Thoracic aorta (tissue), 2 donors: ENCODE data around the gene PHOX2B. TPM values are rescaled to one million over a fixed set of nuclear protein-coding genes. Genes with fewer than 3 reads are reported as not detected.

Experiments used
- ATAC-seq: fragments of 150-250 bp; one replicate; pipeline ENCODE4 v1.8.0; 2017; ENCODE audit warnings: low read depth; ENCODE audit not compliant: insufficient number of reproducible peaks, low FRiP score
- DNase-seq: peaks from one replicate; pipeline ENCODE4 v3.0.0-alpha.2; 2020; ENCODE audit warnings: low spot score
- H3K27ac ChIP-seq, 2 donors: fragments of 200-600 bp; sonication (generic); 1 replicate in 1 of 2; 2 replicates in 1 of 2; pipeline ENCODE4 v1.5.1; 2016; ENCODE audit warnings: mild to moderate bottlenecking in 2 of 2, moderate library complexity in 2 of 2
- H3K27me3 ChIP-seq: fragments of 200-600 bp; sonication (generic); replicated peaks from 2 replicates; pipeline ENCODE4 v1.6.0; 2016; ENCODE audit warnings: mild to moderate bottlenecking; ENCODE audit not compliant: insufficient read depth
- H3K36me3 ChIP-seq: fragments of 200-600 bp; sonication (generic); one replicate; pipeline ENCODE4 v1.5.1; 2016
- H3K4me1 ChIP-seq, 2 donors: fragments of 200-600 bp; sonication (generic); 1 replicate in 1 of 2; 2 replicates in 1 of 2; pipeline versions ENCODE4 v1.5.1 to v1.6.0; 2016; ENCODE audit warnings: low read depth in 2 of 2, mild to moderate bottlenecking in 1 of 2; ENCODE audit not compliant: control insufficient read depth in 1 of 2
- H3K4me3 ChIP-seq: fragments of 200-600 bp; sonication (generic); 2 replicates; pipeline ENCODE4 v1.5.1; 2016; ENCODE audit warnings: mild to moderate bottlenecking
- H3K9me3 ChIP-seq: fragments of 200-600 bp; sonication (generic); 2 replicates; pipeline ENCODE4 v1.5.1; 2016
- CTCF ChIP-seq: fragments of 200-600 bp; sonication (generic); IDR thresholded peaks from one replicate; pipeline ENCODE4 v1.5.1; 2019; ENCODE audit warnings: antibody characterized with exemption
- total RNA-seq, 2 donors: library from RNA; depleted of rRNA; stranded (reverse); fragments of >200 nt; gene quantifications; one replicate each; pipeline versions ENCODE4 v1.1.0 to v1.2.3, GENCODE V29; 2016

The PHOX2B gene
- total RNA-seq, 2 donors from 2014 or later = not detected

- ATAC-seq = no peak
- DNase-seq = no peak
- no peaks in the 10 kb centered on the region for H3K4me1 ChIP-seq
These were observed 20.5 kb downstream of the PHOX2B start for GRCh38 chr4:41727861-41728572.

GRCh38 chr4:41725254-41725653 lies 23.3 kb downstream of the PHOX2B start:
- ATAC-seq = no peak
- no peaks in the 10 kb centered on the region for H3K27me3 ChIP-seq
- H3K36me3 ChIP-seq = no peaks in the 10 kb centered on the region
- no peak overlapping the region for H3K27ac ChIP-seq
- DNase-seq = no peak
- peaks cover 3% of the 10 kb centered on the region for H3K9me3 ChIP-seq
- no peak overlapping the region for H3K4me3 ChIP-seq
- TF ChIP-seq CTCF = no peak
- H3K4me1 ChIP-seq = no peaks in the 10 kb centered on the region

More at GRCh38 chr4:41727861-41728572, 20.5 kb downstream of the PHOX2B start:
- TF ChIP-seq CTCF = no peak
- Histone ChIP-seq H3K27ac (no peak overlapping the region), H3K36me3 (no peaks in the 10 kb centered on the region), H3K4me3 (no peak overlapping the region), H3K27me3 (no peaks in the 10 kb centered on the region), H3K9me3 (peaks cover 3% of the 10 kb centered on the region)

DNA sequence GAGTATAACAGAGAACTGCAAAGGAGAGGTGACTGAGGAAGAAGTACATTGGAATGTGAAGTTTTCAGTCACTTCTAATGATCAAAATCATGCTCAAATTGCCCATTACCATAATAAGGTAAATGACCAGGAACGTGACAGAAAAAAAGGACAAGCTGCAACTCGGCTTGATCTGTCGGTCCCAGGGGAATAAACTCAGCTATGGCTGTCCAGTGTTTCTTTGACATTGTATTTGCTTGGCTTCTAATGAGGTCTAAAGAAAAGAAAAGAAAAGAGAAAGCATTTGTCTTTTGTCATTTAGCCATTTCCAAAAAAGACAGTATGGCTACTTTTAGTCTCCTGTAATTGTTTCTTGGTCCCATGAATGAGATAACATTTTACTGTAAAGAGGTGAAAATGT lies 25.2 kb downstream of the PHOX2B start:
- TF ChIP-seq CTCF = no peak
- Histone ChIP-seq H3K9me3 (peaks cover 3% of the 10 kb centered on the region), H3K4me1 (no peaks in the 10 kb centered on the region), H3K36me3 (no peaks in the 10 kb centered on the region), H3K4me3 (no peak overlapping the region), H3K27ac (no peak overlapping the region), H3K27me3 (no peaks in the 10 kb centered on the region)
- DNase-seq (no peak), ATAC-seq (no peak)

DNA sequence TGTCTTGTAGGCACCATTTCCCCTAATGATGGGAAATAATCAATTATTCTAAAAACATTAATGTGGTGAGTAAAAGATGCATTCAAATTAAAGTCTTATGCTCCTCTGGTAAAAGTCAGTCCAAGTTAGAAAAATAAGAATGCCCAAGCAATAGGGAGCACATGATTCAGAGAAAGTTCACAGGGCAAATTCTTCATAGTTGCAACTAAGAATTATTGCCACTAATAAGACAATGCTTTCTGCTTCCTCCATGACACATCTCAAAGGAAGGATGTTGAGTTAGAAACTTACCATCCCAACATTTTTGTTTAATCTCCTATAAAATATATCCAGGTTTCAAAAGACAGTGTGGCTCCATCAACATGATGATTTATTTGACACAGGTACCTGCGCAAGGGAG lies 26.3 kb downstream of the PHOX2B start:
- Histone ChIP-seq H3K36me3 (no peaks in the 10 kb centered on the region), H3K4me1 (no peaks in the 10 kb centered on the region), H3K9me3 (peaks cover 3% of the 10 kb centered on the region), H3K4me3 (no peak overlapping the region), H3K27me3 (no peaks in the 10 kb centered on the region), H3K27ac (no peak overlapping the region)
- ATAC-seq (no peak), DNase-seq (no peak)
- no peak for TF ChIP-seq CTCF

- H3K4me3 ChIP-seq = no peak overlapping the region
- no peak for TF ChIP-seq CTCF
- no peaks in the 10 kb centered on the region for H3K4me1 ChIP-seq
- no peaks in the 10 kb centered on the region for H3K36me3 ChIP-seq
- DNase-seq (no peak), ATAC-seq (no peak)
- H3K27me3 ChIP-seq = no peaks in the 10 kb centered on the region
- H3K27ac ChIP-seq = no peak overlapping the region
- no peaks in the 10 kb centered on the region for H3K9me3 ChIP-seq
These were observed 29.1 kb downstream of the PHOX2B start for GRCh38 chr4:41719417-41719816.
